Stimulated activated CD4-positive, alpha-beta T cell treated with anti-CD3 and anti-CD28 coated beads, Interleukin-15, amount 100 ng/mL, for 24 hours (primary cell): Measurements from ENCODE around the gene LCK.
A peak's percentile ranks its signal among the peaks of the same experiment; 100 is the strongest.

Source experiments
- DNase-seq: peaks from one replicate; pipeline ENCODE4 v3.0.0-alpha.2; 2020

LCK gene

DNA sequence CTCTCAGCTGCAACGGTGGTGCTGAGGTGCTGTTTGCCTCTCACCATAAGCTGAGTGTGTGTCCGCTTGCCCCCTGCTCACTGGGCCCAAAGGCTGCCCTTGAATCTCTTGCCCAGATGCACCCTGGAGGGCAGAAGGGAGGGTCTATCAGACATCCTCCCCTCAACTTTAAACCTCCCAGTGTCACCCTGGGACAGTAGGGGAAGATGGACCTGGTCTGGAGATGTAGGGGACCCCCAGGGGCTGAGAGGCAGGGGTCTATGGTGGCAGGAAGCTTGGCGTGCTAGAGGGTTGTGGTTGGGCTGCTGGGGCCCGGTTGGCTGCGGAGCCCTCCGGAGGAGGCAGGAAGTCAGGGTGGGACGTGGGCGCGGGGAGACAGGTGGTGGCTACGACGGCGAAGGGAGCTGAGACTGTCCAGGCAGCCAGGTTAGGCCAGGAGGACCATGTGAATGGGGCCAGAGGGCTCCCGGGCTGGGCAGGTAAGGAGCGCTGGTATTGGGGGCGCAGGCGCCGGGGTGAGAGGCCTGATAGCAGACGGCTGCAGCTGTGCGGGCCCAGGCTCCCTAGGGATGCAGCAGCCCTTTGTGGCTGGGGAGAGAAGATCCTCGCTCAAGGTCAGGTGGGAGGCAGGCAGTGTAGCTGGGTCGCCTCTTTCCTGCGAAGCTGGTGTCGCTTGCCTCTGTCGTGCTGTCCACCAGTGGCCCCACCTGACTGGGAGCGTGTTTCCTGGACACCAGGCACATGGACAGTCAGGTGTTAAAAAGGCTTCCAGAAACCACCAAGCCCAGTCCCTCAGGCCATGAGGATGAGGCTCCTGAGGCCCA is at the start of gene LCK:
Gene LCK (plus strand): TSS at position 373 of the 824 bp plus-strand sequence. CDS start 23,065 bp downstream, outside the sequence.
- DNase-seq: peak; percentile 87

DNA sequence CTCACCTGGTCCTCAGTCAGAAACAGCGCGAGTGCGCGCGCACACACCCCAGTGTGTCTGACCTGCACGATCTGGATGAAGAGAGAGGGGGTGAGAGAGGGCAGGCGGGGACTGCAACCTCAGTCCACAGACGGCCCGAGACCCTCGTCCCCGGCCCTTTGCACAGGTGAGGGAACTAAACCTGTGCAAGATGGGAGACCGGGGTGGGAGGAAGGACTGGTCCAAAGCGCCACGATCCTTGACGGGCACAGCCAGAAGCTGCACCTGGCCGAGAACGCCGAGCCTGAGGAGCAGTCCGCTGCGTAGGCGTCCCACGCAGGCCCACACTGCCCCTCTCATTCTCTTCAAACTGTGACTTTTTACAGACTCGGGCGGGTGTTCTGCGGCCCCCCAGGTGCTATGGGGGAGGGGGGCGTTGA is 46.1 kb upstream of the LCK start:
- no peak for DNase-seq

DNA sequence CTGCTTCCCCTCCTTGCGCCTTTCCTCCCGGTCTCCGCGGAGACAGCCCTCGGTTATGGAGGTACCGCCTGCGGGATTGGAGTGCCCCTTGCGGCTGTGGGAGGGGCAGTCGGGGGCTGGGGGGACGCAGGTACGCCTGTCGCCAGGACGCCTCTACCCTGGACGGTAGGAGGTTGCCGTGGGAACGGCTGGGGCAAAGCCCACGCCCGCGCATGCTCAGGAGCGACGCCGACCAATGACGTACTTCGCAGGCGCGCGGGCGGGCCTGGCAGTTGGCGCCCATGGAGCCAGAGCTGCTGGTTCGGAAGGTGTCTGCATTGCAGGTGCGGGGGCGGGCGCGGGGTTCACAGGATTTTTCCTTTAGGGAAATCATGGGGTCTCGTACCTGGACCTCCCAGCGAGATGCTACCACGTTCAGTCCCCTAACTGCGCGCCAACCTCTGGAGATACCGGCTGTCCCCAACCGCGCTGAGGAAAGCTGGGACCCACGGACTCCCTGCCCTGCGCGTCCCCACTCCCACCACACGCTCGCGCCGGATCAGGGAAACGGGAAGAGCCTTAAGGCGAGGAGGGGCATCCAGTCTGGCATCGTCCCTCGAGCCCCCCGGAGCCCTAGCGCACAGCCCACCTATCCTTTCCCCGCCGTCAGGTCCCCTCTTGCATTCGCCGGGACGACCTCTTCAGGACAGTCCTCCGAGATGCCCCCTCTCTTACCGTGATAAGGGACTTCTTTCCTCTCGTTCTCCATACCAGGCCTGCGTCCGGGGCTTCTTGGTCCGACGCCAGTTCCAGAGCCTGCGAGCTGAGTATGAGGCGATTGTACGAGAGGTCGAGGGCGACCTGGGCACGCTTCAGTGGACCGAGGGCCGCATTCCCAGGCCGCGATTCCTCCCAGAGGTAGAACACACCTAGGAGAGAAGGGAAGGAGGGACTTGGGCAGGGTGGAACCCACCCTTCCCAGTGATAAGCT is 45.4 kb upstream of the LCK start, which contains the start of gene IQCC:
Gene IQCC (plus strand): TSS at position 271 of the 970 bp plus-strand sequence. CDS start 11 bp downstream, at position 282.
- DNase-seq: peak; percentile 91

DNA sequence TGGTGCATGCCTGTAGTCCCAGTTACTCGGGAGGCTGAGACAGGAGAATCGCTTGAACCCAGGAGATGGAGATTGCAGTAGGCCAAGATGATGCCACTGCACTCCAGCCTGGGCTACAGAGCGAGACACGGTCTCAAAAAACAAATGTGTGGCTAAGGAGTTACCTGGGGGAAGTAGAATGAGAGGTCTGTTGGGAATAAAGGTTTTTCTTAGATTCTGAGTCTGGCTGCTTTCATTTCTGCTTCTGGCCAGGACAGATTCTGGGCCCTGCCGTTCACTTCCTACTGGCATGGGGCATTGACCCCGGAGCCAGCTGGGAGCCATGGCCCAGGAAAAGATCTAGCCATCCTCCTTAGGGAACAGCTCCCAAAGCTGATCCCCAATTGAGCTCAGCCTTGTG is 42.6 kb upstream of the LCK start:
- DNase-seq: no peak

DNA sequence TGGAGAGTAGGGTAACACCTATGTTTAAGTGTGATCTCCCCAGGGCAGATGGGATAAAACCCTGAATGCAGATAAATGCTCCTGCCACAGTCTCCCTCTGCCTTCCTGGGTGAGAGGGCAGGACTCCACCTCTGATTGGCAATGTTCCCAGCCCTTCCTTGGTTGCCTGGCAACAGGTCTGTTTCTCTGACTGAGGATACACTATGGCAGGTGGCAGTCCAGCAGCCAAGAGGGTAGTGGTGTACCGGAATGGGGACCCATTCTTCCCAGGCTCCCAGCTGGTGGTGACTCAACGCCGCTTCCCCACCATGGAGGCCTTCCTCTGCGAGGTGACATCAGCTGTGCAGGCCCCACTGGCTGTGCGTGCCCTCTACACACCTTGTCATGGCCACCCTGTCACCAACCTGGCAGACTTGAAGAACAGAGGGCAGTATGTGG is 42.2 kb upstream of the LCK start, which contains the start of gene DCDC2B:
Gene DCDC2B (plus strand): TSS at position 199 of the 438 bp plus-strand sequence. CDS start 5 bp downstream, at position 204.
- no peak for DNase-seq

DNA sequence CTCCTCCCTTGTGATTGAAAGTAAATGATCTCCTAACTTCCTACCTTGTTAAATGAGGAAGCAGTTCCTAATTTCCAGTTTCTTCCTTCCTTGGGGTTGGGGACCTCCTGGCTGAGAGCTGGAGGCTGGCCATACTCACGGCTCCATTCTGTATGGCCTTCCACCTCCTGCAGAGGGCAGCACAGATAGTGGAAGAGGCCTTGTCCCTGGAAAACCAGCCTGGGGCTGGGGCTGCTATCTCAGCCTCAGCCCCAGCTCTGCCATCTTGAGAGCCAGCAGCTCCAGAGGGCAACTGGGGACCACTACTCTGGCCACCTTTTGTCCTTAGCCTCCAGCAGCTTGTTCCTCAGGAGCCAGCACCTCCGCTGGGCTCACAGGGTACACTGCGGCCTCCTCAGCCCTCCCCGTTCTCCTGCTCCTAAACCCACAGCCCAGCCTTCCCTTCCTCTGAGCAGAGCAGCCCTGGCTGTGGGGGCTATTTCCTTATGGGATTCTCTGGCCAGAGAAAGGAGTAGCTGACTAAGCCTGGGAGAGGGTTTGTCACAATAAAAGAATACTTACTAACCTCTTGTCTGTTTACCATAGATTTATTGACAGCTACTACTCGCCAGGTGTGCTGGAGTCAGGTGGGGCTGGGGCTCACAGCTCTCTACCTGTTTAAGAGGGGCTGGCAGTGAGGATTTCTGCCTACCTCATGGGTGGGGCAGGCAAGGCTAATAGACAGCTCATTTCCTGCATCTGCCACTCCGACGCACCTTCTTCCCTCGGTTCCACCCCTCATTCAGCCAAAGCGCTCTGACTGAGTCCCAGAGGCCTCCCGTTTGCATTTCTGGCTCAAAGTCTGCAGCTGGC is 35.2 kb upstream of the LCK start:
- DNase-seq: peak; percentile 74

DNA sequence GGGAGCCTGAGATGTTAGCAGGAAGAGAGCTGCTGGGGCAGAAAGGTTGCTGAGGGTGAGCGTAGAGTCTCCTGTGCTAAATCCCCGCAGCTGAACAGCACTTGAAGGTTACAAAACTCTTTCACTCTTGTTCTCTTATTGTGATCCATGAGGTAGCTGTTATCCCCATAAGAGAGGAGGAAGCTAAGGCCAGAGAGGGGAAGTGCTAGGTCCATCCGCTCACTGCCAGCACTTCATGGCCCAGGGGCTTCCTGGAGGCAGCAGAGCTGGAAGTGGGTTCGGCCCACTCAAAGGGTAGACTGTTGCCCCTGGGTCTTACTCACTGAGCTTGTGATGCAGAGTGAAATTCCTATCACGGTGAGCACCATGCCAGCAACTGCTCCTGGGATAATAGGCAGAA is 34.5 kb upstream of the LCK start:
- DNase-seq: no peak

DNA sequence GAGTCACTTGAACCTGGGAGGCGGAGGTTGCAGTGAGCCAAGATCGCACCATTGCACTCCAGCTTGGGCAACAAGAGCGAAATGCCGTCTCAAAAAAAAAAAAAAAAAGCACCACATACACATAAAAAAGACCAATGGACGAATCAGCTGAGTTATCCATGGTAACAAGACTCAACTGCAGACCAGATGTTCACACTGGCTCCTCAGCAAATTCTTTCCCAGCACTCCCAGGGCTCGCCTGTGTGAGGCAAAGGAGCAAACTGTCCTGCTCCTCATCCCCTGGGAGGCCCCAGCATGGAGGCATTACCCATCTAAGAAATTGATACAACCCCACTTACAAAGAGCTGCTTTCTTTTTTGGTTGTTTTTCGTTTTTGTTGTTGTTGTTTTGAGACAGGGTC is 32.0 kb upstream of the LCK start:
- no peak for DNase-seq

DNA sequence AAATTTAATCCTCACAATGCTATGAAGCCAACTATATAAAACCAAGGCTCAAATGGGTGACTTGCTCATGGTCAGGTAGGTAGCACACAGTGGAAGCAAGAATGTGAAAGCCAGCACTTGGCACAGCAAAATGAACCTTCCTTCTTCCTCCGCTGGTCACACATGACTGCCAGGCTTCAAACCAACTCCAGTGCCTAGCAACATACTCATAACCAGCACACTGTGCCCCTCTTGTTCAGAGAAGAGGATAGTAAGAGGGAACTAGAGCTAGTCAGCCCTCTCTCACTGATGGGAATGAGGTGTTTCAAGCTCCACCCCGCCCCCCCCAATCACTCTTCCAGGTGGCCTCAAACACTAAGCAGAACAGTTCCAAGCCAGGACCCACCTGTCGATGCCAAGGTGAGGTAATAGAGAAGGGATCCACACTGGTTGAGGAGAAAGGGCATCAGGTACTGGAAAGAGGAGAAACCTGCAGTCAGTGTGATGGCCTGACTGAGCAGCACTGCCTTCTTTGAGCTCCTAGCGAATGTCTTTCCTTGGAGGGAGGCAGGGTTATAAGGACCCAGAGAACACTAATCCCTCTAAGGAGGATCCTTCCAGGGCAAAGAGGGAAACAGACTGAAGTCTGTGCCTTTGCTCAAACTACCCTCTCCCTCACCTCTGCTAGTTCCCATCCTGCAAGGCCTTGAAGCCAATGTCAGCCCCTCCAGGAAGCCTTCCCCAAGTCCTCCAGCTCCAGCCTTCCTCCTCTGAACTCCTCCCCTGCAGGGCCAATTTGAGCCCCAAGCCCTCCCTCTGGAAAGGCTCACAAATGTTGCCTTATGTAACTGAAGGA is 30.1 kb upstream of the LCK start:
- DNase-seq: no peak

DNA sequence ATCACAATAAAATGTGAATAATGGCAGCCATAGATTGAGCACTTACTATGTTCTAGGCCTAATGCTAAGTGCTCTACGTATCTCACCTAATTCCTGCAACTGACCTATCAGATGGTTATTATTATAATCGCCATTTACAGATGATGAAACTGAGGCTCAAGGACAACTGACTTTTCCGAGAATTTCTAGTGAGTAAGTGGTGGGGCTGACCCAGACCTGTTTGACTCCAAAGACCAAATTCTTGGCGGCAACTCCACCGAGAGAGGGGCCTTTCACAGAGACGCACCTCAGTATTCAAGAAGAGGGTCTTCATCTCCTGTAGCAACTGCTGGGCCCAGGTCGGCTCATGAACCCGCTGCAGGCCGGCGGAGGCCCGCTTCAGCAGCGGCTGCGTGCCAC is 29.5 kb upstream of the LCK start:
- no peak for DNase-seq

DNA sequence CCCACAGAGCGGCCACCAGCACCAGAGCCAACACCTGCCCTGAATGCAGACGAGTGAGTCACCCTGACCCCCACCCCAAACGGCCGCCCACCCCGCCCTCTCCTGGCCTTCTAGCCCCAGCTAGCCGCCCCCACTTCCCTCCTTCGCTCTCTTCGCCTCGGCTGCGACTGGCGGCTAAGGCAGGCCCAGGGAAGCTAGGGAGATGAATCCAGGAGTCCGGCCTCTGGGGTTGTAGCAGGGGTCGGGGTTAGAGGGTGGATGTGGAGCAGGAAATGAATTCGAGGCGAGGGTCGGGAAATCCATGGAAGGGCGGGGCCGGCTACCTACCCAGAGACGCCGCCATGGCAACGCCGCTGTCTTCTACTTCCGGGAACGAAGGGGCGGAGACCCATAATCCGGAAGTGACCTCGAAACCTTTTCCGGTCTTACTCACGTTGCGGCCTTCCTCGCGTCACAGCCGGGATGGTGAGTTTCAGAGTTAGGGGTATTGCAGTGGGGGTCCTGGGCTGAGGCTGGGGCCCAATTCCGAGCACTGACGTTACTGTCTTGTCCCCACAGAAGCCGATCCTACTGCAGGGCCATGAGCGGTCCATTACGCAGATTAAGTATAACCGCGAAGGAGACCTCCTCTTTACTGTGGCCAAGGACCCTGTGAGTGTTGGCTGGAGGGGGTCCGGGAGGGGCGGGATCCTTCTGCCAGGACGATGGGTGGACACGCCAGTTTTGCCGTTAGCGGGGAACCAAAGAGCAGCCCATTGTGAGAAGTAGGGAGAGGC is 28.9 kb upstream of the LCK start, which contains the start of the genes EIF3I and TMEM234:
Gene EIF3I (plus strand): TSS at position 428 of the 776 bp plus-strand sequence. CDS start 35 bp downstream, at position 463.
Gene TMEM234 (minus strand): TSS at position 374 of the 776 bp plus-strand sequence. CDS start 31 bp downstream, at position 343.
- DNase-seq: peak; percentile 94

DNA sequence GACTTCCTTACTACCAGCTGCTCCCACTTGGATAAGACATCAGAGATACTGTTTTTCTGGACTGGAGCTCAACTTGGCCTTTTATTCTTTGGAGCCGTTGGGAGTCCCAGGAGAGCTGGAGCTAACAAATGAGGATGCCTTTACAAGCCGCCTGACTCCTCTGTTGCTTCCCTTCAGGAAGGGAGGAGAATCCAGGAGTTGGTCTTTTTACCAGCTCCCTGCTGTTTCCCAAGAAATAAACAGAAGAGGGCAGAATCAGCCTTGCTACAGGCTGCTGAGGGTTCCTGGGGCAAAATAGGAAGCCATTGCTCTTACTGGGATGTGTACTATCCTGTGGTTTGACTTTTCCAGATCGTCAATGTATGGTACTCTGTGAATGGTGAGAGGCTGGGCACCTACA is 27.4 kb upstream of the LCK start:
- no peak for DNase-seq

DNA sequence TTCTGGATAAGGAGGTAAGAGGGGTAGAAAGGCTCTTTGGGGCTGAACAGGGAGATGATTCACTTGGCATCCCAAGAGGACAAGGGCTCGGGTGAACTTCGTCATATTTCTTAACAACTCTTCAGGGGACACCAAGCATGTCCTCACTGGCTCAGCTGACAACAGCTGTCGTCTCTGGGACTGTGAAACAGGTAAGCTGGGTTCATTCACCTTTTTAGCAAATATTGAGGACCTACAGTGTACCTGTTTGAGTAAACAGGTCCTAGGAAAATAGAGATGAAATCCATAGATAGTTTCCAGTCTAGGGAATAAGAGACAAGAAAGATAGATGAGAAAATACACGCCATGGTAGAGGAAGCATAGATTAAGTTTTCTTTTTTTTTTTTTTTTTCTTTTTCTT is 26.8 kb upstream of the LCK start:
- no peak for DNase-seq

DNA sequence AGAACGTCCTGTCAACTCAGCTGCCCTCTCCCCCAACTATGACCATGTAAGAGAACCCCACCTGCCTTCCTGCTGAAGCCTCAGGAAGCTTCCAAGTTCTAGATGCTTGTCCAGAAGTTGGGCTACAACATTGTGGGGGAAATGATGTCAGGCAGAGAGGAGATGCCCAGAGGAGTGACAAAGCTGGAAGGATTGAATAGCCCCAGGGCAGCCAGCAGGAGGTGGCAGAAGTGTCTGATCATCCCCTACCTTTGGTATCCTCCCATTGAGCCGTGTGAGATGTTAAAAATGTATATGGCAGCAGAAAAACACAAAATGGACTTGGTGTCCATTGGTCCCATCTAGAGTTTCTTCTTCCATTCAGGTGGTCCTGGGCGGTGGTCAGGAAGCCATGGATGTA is 22.3 kb upstream of the LCK start:
- no peak for DNase-seq

DNA sequence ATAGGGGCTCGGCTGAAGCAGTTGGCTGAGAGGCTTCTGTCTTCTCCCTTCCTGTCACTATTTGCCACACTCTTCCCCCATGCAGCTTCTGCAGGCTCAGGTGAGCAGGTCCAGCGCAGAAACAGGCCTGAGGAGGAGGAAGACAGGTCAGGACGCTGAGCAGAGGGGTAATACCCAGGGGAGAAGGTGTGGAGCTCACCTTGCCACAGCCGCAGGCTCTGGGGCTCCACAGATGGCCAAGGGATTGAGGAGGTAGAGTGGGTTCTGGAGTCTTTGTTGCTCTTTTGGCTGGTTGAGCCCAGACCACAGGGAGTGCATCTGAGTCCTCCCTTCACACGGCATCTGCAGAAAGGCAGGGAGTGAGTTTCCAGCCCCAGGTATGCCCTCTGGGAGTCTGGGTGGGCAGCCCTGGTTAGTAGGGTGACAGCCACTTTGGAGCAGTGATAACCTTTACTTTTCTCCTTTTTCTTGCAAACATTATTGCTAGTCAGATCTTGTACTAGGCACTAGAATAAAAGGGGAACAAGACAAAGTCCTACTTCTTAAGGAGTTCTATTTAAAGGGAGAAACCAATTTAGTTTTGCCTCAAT is 19.1 kb upstream of the LCK start:
- DNase-seq: no peak

DNA sequence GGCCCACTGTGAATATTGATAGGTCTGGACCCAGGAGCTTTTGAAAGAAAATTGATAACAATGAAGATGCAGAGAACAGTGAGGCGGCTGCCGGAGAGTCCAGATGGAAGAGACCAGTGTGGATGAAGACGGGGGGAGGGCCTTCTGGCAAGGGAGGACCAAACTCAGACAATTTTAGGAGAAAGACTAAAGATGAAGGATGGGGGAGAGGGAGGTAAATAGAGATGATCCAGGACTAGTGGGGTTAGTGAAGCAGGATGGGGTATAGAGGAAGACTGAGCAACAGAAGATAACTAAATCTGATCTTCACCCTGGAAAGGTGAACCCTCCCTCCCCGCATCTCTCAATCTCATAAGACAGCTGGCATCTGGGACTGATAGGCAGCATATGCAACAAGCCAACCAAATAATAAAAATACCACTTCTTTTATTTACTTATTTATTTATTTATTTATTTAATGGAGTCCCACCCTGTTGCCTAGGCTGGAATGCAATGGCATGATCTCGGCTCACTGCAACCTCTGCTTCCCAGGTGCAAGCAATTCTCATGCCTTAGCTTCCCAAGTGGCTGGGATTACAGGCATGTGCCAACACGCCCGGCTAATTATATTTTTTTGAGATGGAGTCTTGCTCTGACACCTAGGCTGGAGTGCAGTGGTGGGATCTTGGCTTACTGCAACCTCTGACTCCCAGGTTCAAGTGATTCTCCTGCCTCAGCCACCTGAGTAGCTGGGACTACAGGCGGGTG is 18.3 kb upstream of the LCK start:
- no peak for DNase-seq

DNA sequence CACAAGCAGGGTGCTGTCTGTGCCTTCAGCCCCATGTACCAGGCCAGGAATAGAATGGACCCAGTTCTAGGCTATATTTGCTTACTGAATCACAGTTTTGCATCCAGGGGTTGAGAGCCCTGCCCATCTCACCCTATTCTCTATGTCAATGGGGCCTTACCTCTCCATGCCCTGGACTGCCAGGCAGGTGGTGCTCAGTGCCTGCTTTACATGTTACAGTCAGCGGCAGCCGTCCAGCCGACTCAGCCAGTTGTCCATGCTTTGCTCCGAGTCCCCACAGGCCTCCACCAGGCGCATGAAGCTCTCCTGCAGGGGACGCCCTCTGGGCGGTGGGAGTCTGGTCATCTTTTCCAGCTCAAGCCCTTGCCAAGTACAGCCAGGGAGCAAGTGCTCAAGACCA is 16.3 kb upstream of the LCK start:
- DNase-seq: no peak

DNA sequence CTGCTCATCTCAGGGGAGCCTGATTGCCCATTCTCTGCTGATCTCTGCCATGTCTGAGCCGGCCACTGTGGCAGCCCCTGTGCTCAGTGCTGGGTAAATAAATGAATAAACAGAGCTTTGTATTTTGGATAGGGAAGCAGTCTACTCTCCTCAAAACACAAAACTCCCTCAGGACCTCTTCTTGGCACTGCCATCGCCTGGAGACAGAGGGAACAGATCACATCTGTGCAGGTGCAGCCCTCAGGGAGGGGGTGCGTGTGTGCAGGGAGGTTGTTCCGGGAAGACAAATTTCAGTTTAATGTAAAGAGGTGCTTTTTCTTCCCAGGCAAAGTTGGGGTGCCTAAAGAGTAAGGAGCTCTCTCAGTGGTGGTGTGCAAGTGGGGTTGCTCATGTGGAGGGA is 11.7 kb upstream of the LCK start:
- no peak for DNase-seq

DNA sequence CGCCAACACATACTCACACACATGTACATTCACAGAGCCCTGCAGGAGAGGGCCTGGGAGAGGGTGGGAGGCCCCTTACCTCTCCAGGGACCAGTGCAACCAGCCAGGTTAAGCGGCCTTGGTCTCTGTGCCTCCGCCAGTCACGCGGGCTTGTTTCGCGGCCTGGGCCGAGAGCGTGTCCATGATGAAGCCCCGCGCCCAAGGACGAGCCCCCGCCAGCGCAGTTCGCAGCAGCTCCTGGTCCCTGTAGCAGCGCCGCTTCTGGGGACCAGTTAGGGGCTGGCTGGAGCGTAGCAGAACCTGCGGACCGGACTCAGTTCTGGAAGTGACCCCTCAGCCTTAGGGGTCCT is 11.3 kb upstream of the LCK start:
- DNase-seq: no peak
